GM18861 (cell line): ENCODE data around the gene PCDH15.
"Not testable (repeated sequence)": the region's sequence is repeated elsewhere in the genome, so short reads cannot be mapped to it uniquely, and the experiment has no call there.

Experiments used
- ATAC-seq: cut with Tn5 transposase; IDR thresholded peaks from one replicate; pipeline ENCODE4 v1.9.1; 2021; ENCODE audit not compliant: unreplicated experiment

The PCDH15 gene

GRCh38 chr10:54402576-54402975, 398.5 kb downstream of the PCDH15 start:
- no peak for ATAC-seq

- ATAC-seq = no peak
Observed at GRCh38 chr10:54396031-54396430, 405.0 kb downstream of the PCDH15 start.

- ATAC-seq = not testable (repeated sequence)
Observed at GRCh38 chr10:54394598-54394997, 406.4 kb downstream of the PCDH15 start.

GRCh38 chr10:54372179-54372578, 428.9 kb downstream of the PCDH15 start:
- no peak for ATAC-seq

GRCh38 chr10:54368984-54369383, 432.0 kb downstream of the PCDH15 start:
- ATAC-seq = no peak

GRCh38 chr10:54363390-54363789, 437.6 kb downstream of the PCDH15 start:
- ATAC-seq = no peak

- ATAC-seq = no peak
Observed at GRCh38 chr10:54342058-54342457, 459.0 kb downstream of the PCDH15 start.

- ATAC-seq = no peak
Observed at GRCh38 chr10:54335296-54335695, 465.7 kb downstream of the PCDH15 start.

- ATAC-seq = no peak
Observed at GRCh38 chr10:54319341-54319740, 481.7 kb downstream of the PCDH15 start.

GRCh38 chr10:54318470-54318869, 482.6 kb downstream of the PCDH15 start:
- no peak for ATAC-seq

- no peak for ATAC-seq
Observed at GRCh38 chr10:54314430-54314829, 486.6 kb downstream of the PCDH15 start.

- ATAC-seq = no peak
Observed at GRCh38 chr10:54284526-54285193, 516.4 kb downstream of the PCDH15 start.

- no peak for ATAC-seq
Observed at GRCh38 chr10:54282012-54282411, 519.0 kb downstream of the PCDH15 start.

GRCh38 chr10:54266395-54266794, 534.6 kb downstream of the PCDH15 start:
- ATAC-seq = no peak

GRCh38 chr10:54262726-54263125, 538.3 kb downstream of the PCDH15 start:
- no peak for ATAC-seq

GRCh38 chr10:54259104-54259503, 541.9 kb downstream of the PCDH15 start:
- no peak for ATAC-seq

GRCh38 chr10:54234832-54235231, 566.2 kb downstream of the PCDH15 start:
- no peak for ATAC-seq

- ATAC-seq = no peak
Observed at GRCh38 chr10:54203401-54203800, 597.6 kb downstream of the PCDH15 start.

- ATAC-seq = no peak
Observed at GRCh38 chr10:54198051-54198450, 603.0 kb downstream of the PCDH15 start.

- no peak for ATAC-seq
Observed at GRCh38 chr10:54194806-54195205, 606.2 kb downstream of the PCDH15 start.

- no peak for ATAC-seq
Observed at GRCh38 chr10:54159924-54160323, 641.1 kb downstream of the PCDH15 start.

- no peak for ATAC-seq
Observed at GRCh38 chr10:54148508-54148907, 652.5 kb downstream of the PCDH15 start.

GRCh38 chr10:54139819-54140428, 661.1 kb downstream of the PCDH15 start:
- ATAC-seq = no peak
